ENCODE results near the gene NAV2. TPM values are rescaled to one million over a fixed set of nuclear protein-coding genes. Genes with fewer than 3 reads are reported as not detected.

NAV2 gene
- total RNA-seq, 1 donor = 11.2 TPM

- TF ChIP-seq CTCF (IDR thresholded peaks at IDR 0.05; ENCODE audit: insufficient read depth, low read depth, low read length) = no peak
- no peak overlapping the region for H3K4me3 ChIP-seq (ENCODE audit: low read depth, low read length)
- no peak for DNase-seq (ENCODE audit: low read depth)
Observed at GRCh38 chr11:19880088-19880345, 167.4 kb downstream of the NAV2 start.

DNA sequence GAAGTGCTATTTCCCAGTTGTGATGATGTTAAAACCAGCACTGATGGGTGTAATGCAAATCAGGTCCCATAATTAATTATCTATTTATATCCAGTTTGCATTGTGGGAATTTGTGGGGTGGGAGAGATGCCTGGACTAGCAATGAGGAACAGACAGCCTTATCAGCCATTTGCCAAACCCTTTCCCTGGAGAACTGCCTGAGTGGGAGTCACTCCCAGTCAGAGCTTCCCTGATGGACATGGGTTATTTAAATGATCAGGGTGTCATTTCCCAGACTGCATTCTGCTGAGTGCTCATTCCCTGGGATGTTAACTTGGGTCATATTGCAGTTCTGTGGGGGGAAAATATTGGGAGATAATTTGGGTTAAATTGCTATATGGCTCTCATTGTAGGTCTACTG, 168.5 kb downstream of the NAV2 start:
- no peak for DNase-seq (ENCODE audit: low read depth)
- no peak for TF ChIP-seq CTCF (IDR thresholded peaks at IDR 0.05; ENCODE audit: insufficient read depth, low read depth, low read length)

GRCh38 chr11:19882356-19882755, 169.7 kb downstream of the NAV2 start:
- DNase-seq (ENCODE audit: low read depth) = no peak
- TF ChIP-seq CTCF (IDR thresholded peaks at IDR 0.05; ENCODE audit: insufficient read depth, low read depth, low read length) = no peak
- no peak overlapping the region for H3K4me3 ChIP-seq (ENCODE audit: low read depth, low read length)

More for the DNA sequence above, 168.5 kb downstream of the NAV2 start:
- no peak overlapping the region for H3K4me3 ChIP-seq (ENCODE audit: low read depth, low read length)

DNA sequence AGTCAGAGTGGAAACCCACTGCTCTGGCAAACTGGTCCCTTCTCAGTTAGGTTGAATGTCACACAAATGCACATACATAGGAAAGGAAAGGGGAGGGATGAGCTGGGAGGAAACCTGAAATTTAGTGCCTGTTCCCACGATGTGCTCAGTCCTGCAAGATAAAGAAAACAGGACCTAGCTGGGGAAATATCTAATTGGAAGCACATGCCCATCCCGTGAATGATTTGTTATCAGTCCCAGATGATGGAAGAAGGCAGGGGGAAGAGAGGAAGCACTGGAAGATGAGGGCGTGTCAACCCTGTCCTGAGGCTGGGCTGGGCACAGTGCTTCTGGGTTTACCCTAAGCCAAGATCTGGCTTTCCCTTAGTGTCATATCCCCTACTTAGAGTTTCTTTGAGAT, 173.9 kb downstream of the NAV2 start:
- no peak for DNase-seq (ENCODE audit: low read depth)
- no peak overlapping the region for H3K4me3 ChIP-seq (ENCODE audit: low read depth, low read length)
- no peak for TF ChIP-seq CTCF (IDR thresholded peaks at IDR 0.05; ENCODE audit: insufficient read depth, low read depth, low read length)

DNA sequence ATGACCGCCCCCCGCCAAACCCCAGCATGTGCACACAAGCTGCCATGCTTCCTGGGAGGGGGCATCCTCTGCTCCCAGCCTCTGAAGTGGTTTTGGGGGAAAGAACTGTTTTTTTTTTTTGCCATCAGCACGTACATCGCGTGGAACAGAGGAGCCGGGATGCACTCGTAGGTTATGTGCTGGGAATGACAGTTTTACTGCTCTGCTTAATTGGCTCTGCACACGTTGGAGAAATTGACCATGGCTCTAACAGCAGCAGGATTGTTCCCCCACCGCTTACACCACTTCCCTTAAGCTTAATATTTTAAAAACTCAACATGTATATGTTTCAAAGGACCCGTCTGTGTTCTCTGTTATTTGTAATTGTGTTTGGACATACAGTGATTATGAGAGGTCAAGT, 175.2 kb downstream of the NAV2 start:
- no peak overlapping the region for H3K4me3 ChIP-seq (ENCODE audit: low read depth, low read length)
- no peak for TF ChIP-seq CTCF (IDR thresholded peaks at IDR 0.05; ENCODE audit: insufficient read depth, low read depth, low read length)
- DNase-seq (ENCODE audit: low read depth) = no peak

DNA sequence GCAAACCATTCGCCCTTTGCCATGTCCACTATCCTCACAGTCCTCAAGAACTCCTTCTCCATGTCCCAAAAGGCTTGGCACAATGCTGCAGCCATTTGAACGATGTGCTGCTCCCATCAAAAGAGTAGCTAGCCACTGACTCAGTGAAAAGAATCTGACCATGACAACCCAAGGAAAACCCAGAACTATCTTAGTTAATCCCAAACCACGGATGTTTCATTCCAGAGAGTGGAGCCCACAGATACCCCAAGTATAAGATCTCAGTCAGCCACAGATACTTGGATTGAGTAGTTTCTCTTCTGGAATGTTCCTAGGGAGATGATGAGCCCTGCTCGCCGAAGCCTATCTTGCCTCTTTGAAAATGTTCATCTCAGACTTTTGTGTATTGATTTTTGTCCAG, 176.9 kb downstream of the NAV2 start:
- H3K4me3 ChIP-seq (ENCODE audit: low read depth, low read length) = no peak overlapping the region
- no peak for TF ChIP-seq CTCF (IDR thresholded peaks at IDR 0.05; ENCODE audit: insufficient read depth, low read depth, low read length)
- DNase-seq (ENCODE audit: low read depth) = no peak

- DNase-seq (ENCODE audit: low read depth) = peak; percentile 37
- no peak for TF ChIP-seq CTCF (IDR thresholded peaks at IDR 0.05; ENCODE audit: insufficient read depth, low read depth, low read length)
- no peak overlapping the region for H3K4me3 ChIP-seq (ENCODE audit: low read depth, low read length)
Observed at GRCh38 chr11:19890308-19890707, 177.7 kb downstream of the NAV2 start.

Data from fibroblast of villous mesenchyme (primary cell).